GM12873 (cell line): Measurements from ENCODE around the gene PLXNB3.

Source experiments
- CTCF ChIP-seq: IDR thresholded peaks from 2 replicates; pipeline ENCODE4 v1.5.1; 2012; ENCODE audit warnings: low read depth, mild to moderate bottlenecking, moderate library complexity, low read length, control low read depth; ENCODE audit not compliant: insufficient read depth; ENCODE audit errors: missing control alignments

The PLXNB3 gene

GRCh38 chrX:153769158-153769864, 5.3 kb downstream of the PLXNB3 start:
- TF ChIP-seq CTCF = no peak

GRCh38 chrX:153769865-153770600, 6.0 kb downstream of the PLXNB3 start:
- no peak for TF ChIP-seq CTCF

DNA sequence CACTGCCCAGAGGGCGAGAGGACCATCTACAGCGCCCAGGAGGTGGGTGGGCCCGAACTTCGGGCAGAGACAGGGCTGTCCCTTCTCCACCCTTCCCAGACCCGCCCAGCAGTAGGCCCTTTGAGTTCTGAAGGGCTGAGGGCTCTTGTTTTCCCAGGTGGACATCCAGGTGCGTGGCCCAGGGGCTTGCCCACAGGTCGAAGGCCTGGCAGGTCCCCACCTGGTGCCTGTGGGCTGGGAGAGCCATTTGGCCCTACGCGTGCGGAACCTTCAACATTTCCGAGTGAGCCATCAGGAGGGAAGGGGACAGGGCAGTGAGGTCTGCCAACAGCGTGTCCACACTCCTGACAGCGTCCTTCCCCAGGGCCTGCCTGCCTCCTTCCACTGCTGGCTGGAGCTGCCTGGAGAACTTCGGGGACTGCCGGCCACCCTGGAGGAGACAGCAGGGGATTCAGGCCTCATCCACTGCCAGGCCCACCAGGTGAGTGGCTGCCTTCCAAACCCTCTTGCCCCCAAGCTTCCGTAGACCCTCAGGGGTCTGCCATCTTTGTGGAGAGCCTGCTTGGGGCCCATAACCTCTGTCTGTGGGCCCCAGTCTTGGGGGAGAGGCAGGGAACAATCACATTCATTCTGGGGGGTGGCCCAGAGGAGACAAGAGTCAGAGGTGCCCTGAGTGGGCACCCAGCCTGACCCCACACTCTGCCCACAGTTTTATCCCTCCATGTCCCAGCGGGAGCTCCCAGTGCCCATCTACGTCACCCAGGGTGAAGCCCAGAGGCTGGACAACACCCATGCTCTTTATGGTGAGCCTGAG, 6.8 kb downstream of the PLXNB3 start:
- no peak for TF ChIP-seq CTCF

- no peak for TF ChIP-seq CTCF
Observed at GRCh38 chrX:153771415-153772315, 7.6 kb downstream of the PLXNB3 start.

DNA sequence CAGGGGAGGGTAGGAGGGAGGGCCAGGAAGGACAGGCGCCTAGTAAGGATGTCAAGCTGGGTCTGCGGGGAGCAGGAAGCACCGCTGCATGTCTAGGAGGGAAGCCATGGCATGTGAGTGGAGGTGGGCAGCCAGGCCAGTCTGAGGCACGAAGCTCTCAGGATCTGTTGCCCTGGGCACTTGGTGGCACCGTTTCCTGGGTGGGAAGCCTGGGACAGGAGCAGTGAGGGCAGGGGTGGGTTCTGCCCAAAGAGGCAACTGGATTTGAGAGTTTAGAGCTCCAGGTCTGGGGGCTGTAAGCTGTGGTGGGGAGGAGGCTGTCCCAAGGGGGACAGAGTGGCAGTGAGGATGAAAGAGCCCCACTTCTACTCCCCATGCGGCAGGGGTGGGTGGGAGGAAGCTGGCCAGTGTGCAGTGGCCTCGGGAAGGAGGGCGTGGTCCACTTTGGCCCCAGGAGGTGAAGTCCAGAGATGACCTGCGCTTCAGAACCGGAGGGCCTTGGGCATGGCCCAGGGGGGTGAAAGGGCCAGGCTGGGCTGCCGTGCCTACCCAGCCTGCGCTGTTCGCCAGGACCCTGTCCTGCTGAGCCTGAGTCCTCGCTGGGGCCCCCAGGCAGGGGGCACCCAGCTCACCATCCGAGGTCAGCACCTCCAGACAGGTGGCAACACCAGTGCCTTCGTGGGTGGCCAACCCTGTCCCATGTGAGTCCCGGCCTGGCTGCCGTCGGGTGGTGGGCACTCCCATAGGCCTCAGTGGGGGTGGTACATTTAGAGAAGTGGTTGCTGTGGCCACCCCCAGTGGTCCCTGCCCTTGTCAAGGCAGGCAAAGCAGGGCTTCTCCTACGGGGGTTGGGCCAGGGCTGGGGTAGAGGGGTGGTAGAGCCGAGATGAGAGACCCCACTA, 8.5 kb downstream of the PLXNB3 start:
- no peak for TF ChIP-seq CTCF

GRCh38 chrX:153773218-153773611, 9.2 kb downstream of the PLXNB3 start:
- no peak for TF ChIP-seq CTCF
